GM19035 (cell line): ENCODE results near the gene PLXNB1.
"Not testable (repeated sequence)": the region's sequence is repeated elsewhere in the genome, so short reads cannot be mapped to it uniquely, and the experiment has no call there.

Experiments used
- ATAC-seq: cut with Tn5 transposase; IDR thresholded peaks from one replicate; pipeline ENCODE4 v1.9.1; 2021; ENCODE audit not compliant: unreplicated experiment

The PLXNB1 gene

GRCh38 chr3:48464713-48465221, 34.9 kb upstream of the PLXNB1 start:
- ATAC-seq = no peak

GRCh38 chr3:48463703-48464102, 33.8 kb upstream of the PLXNB1 start:
- no peak for ATAC-seq

GRCh38 chr3:48461767-48462166, 31.9 kb upstream of the PLXNB1 start:
- ATAC-seq = not testable (repeated sequence)

- ATAC-seq = no peak
Observed at GRCh38 chr3:48460517-48460902, 30.6 kb upstream of the PLXNB1 start.

- ATAC-seq = no peak
Observed at GRCh38 chr3:48459773-48460516, 30.1 kb upstream of the PLXNB1 start.

GRCh38 chr3:48459331-48459730, 29.4 kb upstream of the PLXNB1 start:
- no peak for ATAC-seq

- ATAC-seq = no peak
Observed at GRCh38 chr3:48456456-48456855, 26.6 kb upstream of the PLXNB1 start.

- ATAC-seq = no peak
Observed at GRCh38 chr3:48451270-48451669, 21.4 kb upstream of the PLXNB1 start.

- ATAC-seq = peak; percentile 86
Observed at GRCh38 chr3:48446425-48447193, 16.7 kb upstream of the PLXNB1 start, which contains the start of gene ATRIP. ATRIP (plus strand) TSS chr3:48446737; CDS start chr3:48446846, 109 bp downstream.

GRCh38 chr3:48446043-48446424, 16.1 kb upstream of the PLXNB1 start:
- ATAC-seq = no peak

- ATAC-seq = no peak
Observed at GRCh38 chr3:48445277-48445882, 15.5 kb upstream of the PLXNB1 start.

- ATAC-seq = no peak
Observed at GRCh38 chr3:48441940-48442339, 12.1 kb upstream of the PLXNB1 start.

GRCh38 chr3:48440590-48440958, 10.7 kb upstream of the PLXNB1 start:
- no peak for ATAC-seq

- ATAC-seq = peak; percentile 93
Observed at GRCh38 chr3:48439820-48440589, 10.1 kb upstream of the PLXNB1 start, which contains the start of the genes CCDC51 and TMA7. CCDC51 (minus strand) TSS chr3:48440119; CDS start chr3:48435128, 4,991 bp downstream. TMA7 (plus strand) TSS chr3:48440257; CDS start chr3:48440297, 40 bp downstream.

- no peak for ATAC-seq
Observed at GRCh38 chr3:48437812-48438211, 7.9 kb upstream of the PLXNB1 start.

GRCh38 chr3:48436855-48437254, 7.0 kb upstream of the PLXNB1 start:
- ATAC-seq = no peak

- ATAC-seq = no peak
Observed at GRCh38 chr3:48436477-48436787, 6.5 kb upstream of the PLXNB1 start.

GRCh38 chr3:48435774-48436476, 6.0 kb upstream of the PLXNB1 start:
- peak; percentile 38 for ATAC-seq

GRCh38 chr3:48435223-48435595, 5.3 kb upstream of the PLXNB1 start:
- ATAC-seq = no peak

- ATAC-seq = no peak
Observed at GRCh38 chr3:48434591-48435222, 4.8 kb upstream of the PLXNB1 start.
